ENCODE results near the gene MUC16.
A peak's percentile ranks its signal among the peaks of the same experiment; 100 is the strongest.

Gene MUC16

DNA sequence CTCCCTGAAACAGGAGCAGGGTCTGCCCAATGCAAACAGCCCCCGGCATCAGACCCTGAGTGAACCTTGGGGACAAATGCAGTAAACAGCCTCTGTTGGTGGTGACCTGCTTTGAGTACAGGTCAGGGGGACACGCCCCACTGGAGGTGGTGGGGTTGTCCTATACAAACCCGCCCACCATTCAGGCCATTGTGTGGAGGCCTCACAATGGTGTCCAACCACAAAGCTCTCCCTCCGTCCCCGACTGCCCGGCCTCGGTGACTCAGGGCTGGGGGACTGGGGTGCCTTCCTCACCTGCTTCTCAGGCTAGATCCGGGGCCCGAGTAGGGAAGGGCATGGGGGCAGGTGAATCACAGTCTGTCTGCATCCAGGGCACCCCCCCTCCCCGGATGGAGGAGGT, 1.5 kb downstream of the MUC16 start:
- no peak for DNase-seq

- DNase-seq, result no peak
These were observed 9.3 kb downstream of the MUC16 start for GRCh38 chr19:9000933-9001332.

DNA sequence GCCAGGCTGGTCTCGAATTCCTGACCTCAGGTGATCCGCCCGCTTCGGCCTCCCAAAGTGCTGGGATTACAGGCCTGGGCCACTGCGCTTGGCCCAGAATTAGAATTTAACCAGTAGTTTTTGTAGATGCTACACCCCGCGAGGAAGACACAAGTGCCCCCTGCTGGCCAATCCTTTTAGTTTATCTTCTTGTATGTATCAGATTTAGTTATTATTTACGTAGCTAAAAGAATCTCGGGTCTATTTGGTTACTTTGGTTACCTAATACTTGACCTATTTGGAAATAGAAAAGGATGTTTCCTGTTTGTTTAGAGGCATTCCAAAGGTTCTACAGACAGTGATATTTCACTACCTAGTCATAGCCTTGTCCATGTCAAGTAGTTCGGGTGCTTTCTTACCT, 22.0 kb downstream of the MUC16 start:
- peak; percentile 30 for DNase-seq

DNA sequence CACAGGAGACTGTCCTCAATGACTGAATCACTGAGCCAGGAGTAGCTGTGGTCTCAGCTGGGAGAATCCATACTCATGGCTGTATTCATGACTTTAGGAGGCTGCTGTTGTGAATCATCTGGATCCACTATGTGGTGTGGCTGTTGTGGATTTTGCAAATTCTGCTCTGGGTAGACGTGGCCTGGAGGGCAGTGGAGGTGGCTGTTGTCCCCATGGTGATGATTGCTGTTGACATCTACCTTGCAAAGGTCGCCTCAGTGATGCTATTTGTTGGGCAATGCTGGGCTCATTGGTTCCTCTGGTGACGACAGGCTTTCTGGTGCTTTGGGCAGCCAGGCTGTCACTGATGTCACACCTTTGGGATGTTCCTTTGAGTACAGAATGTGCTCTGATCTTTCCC, 23.9 kb downstream of the MUC16 start:
- DNase-seq, result no peak

GRCh38 chr19:8973501-8974091, 36.6 kb downstream of the MUC16 start:
- DNase-seq, result no peak

DNA sequence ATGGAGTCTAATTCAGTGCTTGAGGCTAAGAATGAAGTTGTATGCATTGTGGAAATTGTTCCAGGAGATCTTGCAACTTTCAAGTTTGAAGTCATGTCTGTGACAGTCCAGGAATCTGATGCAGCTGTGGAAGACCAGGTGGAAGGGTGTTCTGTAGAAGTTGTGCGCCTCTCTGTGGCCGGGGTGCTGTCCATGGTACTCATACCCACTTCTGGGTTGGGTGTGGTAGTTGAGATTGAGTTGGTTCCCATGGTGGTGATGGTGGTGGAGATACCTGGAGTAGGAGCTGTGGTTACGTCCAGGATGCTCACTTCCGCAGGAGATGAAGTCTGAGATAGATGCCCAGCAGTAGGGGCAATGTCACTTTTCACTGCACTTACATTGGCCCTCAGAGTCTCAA, 44.3 kb downstream of the MUC16 start:
- DNase-seq, result no peak
